Caco-2 (cell line): ENCODE data around the gene IRF2. TPM values are rescaled to one million over a fixed set of nuclear protein-coding genes. Genes with fewer than 3 reads are reported as not detected.

Source experiments
- BruUV-seq: library from RNA; stranded (reverse); fragments of 400-500 nt; replicated peaks from 2 replicates; lab custom pipeline; 2021; lab: Mats Ljungman, UMichigan
- CTCF ChIA-PET: fragments of 300-600 bp; sonication (Branson Sonifier 250); formaldehyde crosslinking; loops from one replicate; lab custom pipeline; 2022; ENCODE audit warnings: antibody characterized with exemption; lab: Charles Lee
- POLR2A ChIA-PET: fragments of 300-600 bp; sonication (Branson Sonifier 250); formaldehyde crosslinking; loops from one replicate; lab custom pipeline; 2022; ENCODE audit warnings: antibody characterized with exemption; lab: Charles Lee
- DNase-seq, 2 experiments: peaks; one replicate each; pipeline versions ENCODE4 v3.0.0 to v3.0.0-alpha.2; 2020 to 2022
- H3K27me3 ChIP-seq: replicated peaks from 2 replicates; pipeline ENCODE4 v1.6.0; 2011; ENCODE audit warnings: low read length; ENCODE audit not compliant: control insufficient read depth, insufficient read depth
- H3K36me3 ChIP-seq: 2 replicates; pipeline ENCODE4 v1.5.1; 2011; ENCODE audit warnings: low read length; ENCODE audit not compliant: control insufficient read depth, insufficient read depth
- H3K4me1 ChIP-seq: fragments of 250-450 bp; sonication (Bioruptor Pico); 2 replicates; pipeline ENCODE4 v1.5.1; 2020; ENCODE audit warnings: mild to moderate bottlenecking
- H3K4me3 ChIP-seq: 2 replicates; pipeline ENCODE4 v1.5.1; 2011; ENCODE audit warnings: low read depth, mild to moderate bottlenecking, control low read depth, low read length
- H3K9me3 ChIP-seq: fragments of 250-450 bp; sonication (Bioruptor Pico); 2 replicates; pipeline ENCODE4 v1.5.1; 2020; ENCODE audit warnings: mild to moderate bottlenecking, moderate library complexity
- H3K27ac Mint-ChIP-seq: one replicate; pipeline ENCODE4 v1.8.0; 2022; ENCODE audit warnings: mixed read lengths; ENCODE audit not compliant: unreplicated experiment
- H3K27me3 Mint-ChIP-seq: one replicate; pipeline ENCODE4 v1.8.0; 2022; ENCODE audit warnings: mixed read lengths; ENCODE audit not compliant: insufficient read depth, unreplicated experiment
- H3K36me3 Mint-ChIP-seq: one replicate; pipeline ENCODE4 v1.8.0; 2022; ENCODE audit warnings: mild to moderate bottlenecking, mixed read lengths; ENCODE audit not compliant: insufficient read depth, unreplicated experiment
- H3K4me1 Mint-ChIP-seq: one replicate; pipeline ENCODE4 v1.8.0; 2022; ENCODE audit warnings: low read depth, mixed read lengths; ENCODE audit not compliant: unreplicated experiment
- H3K4me3 Mint-ChIP-seq: one replicate; pipeline ENCODE4 v1.8.0; 2022; ENCODE audit warnings: mild to moderate bottlenecking, moderate library complexity, mixed read lengths; ENCODE audit not compliant: unreplicated experiment
- H3K9me3 Mint-ChIP-seq: one replicate; pipeline ENCODE4 v1.8.0; 2022; ENCODE audit warnings: mixed read lengths; ENCODE audit not compliant: unreplicated experiment
- CTCF ChIP-seq, 2 experiments: fragments of 200-600 bp in 1 of 2; IDR thresholded peaks; 1 replicate in 1 of 2; 2 replicates in 1 of 2; pipeline versions ENCODE4 v1.5.1 to v1.8.0; 2011 to 2022; ENCODE audit warnings: antibody characterized with exemption in 1 of 2, control low read depth in 1 of 2, inconsistent platforms in 1 of 2, low read depth in 1 of 2, low read length in 1 of 2, mild to moderate bottlenecking in 1 of 2, moderate library complexity in 1 of 2; ENCODE audit not compliant: insufficient read depth in 1 of 2, severe bottlenecking in 1 of 2, unreplicated experiment in 1 of 2
- intact Hi-C: fragments of 100-400 bp; cut with micrococcal nuclease; formaldehyde crosslinking; loops from one replicate; pipeline ENCODE4 v1.10.0; 2022; ENCODE audit not compliant: unreplicated experiment
- total RNA-seq: library from RNA; stranded (reverse); gene quantifications from 2 replicates; pipeline ENCODE4 v1.2.3, GENCODE V29; 2022

Gene IRF2
- total RNA-seq, 1 experiment from 2014 or later, result 9.2 TPM

DNA sequence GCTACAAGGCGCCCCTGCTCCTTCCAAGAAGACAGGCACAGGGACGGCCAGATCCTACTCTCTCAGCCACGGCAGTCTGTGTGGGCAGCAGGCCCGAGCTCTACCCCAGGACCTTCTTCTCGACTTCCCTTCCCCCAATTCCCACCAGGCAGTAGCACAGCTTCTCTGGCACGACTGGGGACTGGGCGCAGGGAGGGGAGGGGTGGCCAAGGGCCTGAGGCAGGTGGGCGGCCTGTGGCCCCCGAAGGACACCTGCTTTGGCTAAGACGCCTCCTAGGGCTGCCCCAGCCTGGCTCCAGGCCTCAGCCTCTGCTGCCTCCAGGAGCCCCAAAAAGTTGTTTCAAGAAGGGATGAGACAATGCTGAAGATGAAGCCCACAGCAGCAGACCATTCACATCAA, 24.2 kb upstream of the IRF2 start:
- POLR2A ChIA-PET, result no interaction called here
- H3K4me1 ChIP-seq, result no peaks in the 10 kb centered on the region
- H3K4me1 Mint-ChIP-seq, result no peaks in the 10 kb centered on the region
- intact Hi-C loops, result no loop called here
- no peak for DNase-seq
- H3K9me3 Mint-ChIP-seq, result no peaks in the 10 kb centered on the region
- no peaks in the 10 kb centered on the region for H3K36me3 ChIP-seq
- H3K4me3 Mint-ChIP-seq, result no peak overlapping the region
- BruUV-seq, result no TSS peak
- H3K27ac Mint-ChIP-seq, result no peak overlapping the region
- no peaks in the 10 kb centered on the region for H3K36me3 Mint-ChIP-seq
- no peak overlapping the region for H3K4me3 ChIP-seq
- no peaks in the 10 kb centered on the region for H3K27me3 ChIP-seq
- H3K27me3 Mint-ChIP-seq, result no peaks in the 10 kb centered on the region
- no peaks in the 10 kb centered on the region for H3K9me3 ChIP-seq
- no peak for TF ChIP-seq CTCF (IDR thresholded peaks at IDR 0.05; ENCODE audit: insufficient read depth in 1 of 2, low read depth in 1 of 2, low read length in 1 of 2, severe bottlenecking in 1 of 2, unreplicated experiment in 1 of 2)
- CTCF ChIA-PET, result no interaction called here

DNA sequence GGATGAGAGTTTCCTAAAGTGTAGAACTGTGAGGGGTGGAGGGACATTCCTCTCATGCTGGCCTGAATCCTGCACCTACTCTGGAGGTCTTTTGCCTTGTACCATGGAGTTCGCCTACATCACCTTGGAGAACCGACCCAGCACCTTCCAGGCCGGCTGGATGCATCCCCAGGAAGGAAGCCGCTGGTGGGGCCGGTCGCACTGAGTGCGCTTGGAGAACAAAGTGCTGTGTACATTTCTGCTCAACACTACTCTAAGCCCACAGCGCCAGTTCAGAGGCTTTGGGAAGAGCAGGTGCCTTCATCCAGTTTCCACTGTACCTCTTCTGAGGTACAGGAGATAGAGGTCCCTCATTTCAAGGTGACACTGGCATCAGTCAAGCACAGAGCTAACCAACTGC, 15.4 kb upstream of the IRF2 start:
- TF ChIP-seq CTCF (IDR thresholded peaks at IDR 0.05; ENCODE audit: insufficient read depth in 1 of 2, low read depth in 1 of 2, low read length in 1 of 2, severe bottlenecking in 1 of 2, unreplicated experiment in 1 of 2), result no peak
- BruUV-seq, result no TSS peak
- Histone ChIP-seq H3K36me3 (no peaks in the 10 kb centered on the region), H3K4me1 (no peaks in the 10 kb centered on the region), H3K9me3 (no peaks in the 10 kb centered on the region), H3K4me3 (no peak overlapping the region), H3K27me3 (no peaks in the 10 kb centered on the region)
- Mint-ChIP-seq H3K36me3 (no peaks in the 10 kb centered on the region), H3K4me3 (no peak overlapping the region), H3K9me3 (peaks cover 12% of the 10 kb centered on the region), H3K27me3 (no peaks in the 10 kb centered on the region), H3K4me1 (no peaks in the 10 kb centered on the region), H3K27ac (no peak overlapping the region)
- intact Hi-C loops, result no loop called here
- CTCF ChIA-PET, result no interaction called here
- POLR2A ChIA-PET, result no interaction called here
- DNase-seq, result no peak

- POLR2A ChIA-PET, result no interaction called here
- H3K9me3 Mint-ChIP-seq, result peaks cover 12% of the 10 kb centered on the region
- H3K36me3 Mint-ChIP-seq, result no peaks in the 10 kb centered on the region
- Histone ChIP-seq H3K36me3 (no peaks in the 10 kb centered on the region), H3K27me3 (no peaks in the 10 kb centered on the region), H3K4me3 (no peak overlapping the region), H3K4me1 (no peaks in the 10 kb centered on the region), H3K9me3 (no peaks in the 10 kb centered on the region)
- no peaks in the 10 kb centered on the region for H3K27me3 Mint-ChIP-seq
- TF ChIP-seq CTCF (IDR thresholded peaks at IDR 0.05; ENCODE audit: insufficient read depth in 1 of 2, low read depth in 1 of 2, low read length in 1 of 2, severe bottlenecking in 1 of 2, unreplicated experiment in 1 of 2), result no peak
- no peak for DNase-seq
- CTCF ChIA-PET, result no interaction called here
- no peaks in the 10 kb centered on the region for H3K4me1 Mint-ChIP-seq
- BruUV-seq, result no TSS peak
- H3K27ac Mint-ChIP-seq, result no peak overlapping the region
- H3K4me3 Mint-ChIP-seq, result no peak overlapping the region
- intact Hi-C loops, result no loop called here
Measured at GRCh38 chr4:184487503-184487902, 13.2 kb upstream of the IRF2 start.
